Stimulated activated CD8-positive, alpha-beta memory T cell treated with anti-CD3 and anti-CD28 coated beads, Interleukin-2, amount 100 ng/mL, for 48 hours (primary cell): ENCODE results near the gene KIF13A.
"Not testable (repeated sequence)": the region's sequence is repeated elsewhere in the genome, so short reads cannot be mapped to it uniquely, and the experiment has no call there.

Source experiments
- DNase-seq, 2 donors: peaks; one replicate each; pipeline ENCODE4 v3.0.0-alpha.2; 2020; ENCODE audit warnings: low read depth in 2 of 2

KIF13A gene

GRCh38 chr6:17790489-17790888 lies 196.9 kb downstream of the KIF13A start:
- DNase-seq = no peak

GRCh38 chr6:17785094-17785787 lies 202.2 kb downstream of the KIF13A start:
- DNase-seq = no peak

GRCh38 chr6:17780061-17780460 lies 207.4 kb downstream of the KIF13A start:
- DNase-seq = no peak

- DNase-seq = no peak
These were observed 215.8 kb downstream of the KIF13A start for GRCh38 chr6:17771609-17772008.

GRCh38 chr6:17768881-17769280 lies 218.6 kb downstream of the KIF13A start:
- no peak for DNase-seq

GRCh38 chr6:17768388-17768787 lies 219.0 kb downstream of the KIF13A start:
- no peak for DNase-seq

GRCh38 chr6:17762651-17763050 lies 224.8 kb downstream of the KIF13A start:
- DNase-seq = no peak

GRCh38 chr6:17758119-17758518 lies 229.3 kb downstream of the KIF13A start:
- no peak for DNase-seq

- no peak for DNase-seq
These were observed 233.2 kb downstream of the KIF13A start for GRCh38 chr6:17754254-17754653.

GRCh38 chr6:17745324-17745723 lies 242.1 kb downstream of the KIF13A start:
- not testable (repeated sequence) for DNase-seq

GRCh38 chr6:17744757-17745308 lies 242.6 kb downstream of the KIF13A start:
- DNase-seq = not testable (repeated sequence)

- no peak for DNase-seq
These were observed 243.2 kb downstream of the KIF13A start for GRCh38 chr6:17744019-17744756.

- DNase-seq = no peak
These were observed 245.9 kb downstream of the KIF13A start for GRCh38 chr6:17741507-17741906.

GRCh38 chr6:17740559-17741220 lies 246.7 kb downstream of the KIF13A start:
- no peak for DNase-seq

GRCh38 chr6:17737704-17738252 lies 249.7 kb downstream of the KIF13A start:
- no peak for DNase-seq

GRCh38 chr6:17735311-17735710 lies 252.1 kb downstream of the KIF13A start:
- DNase-seq = not testable (repeated sequence)

- DNase-seq = no peak
These were observed 257.2 kb downstream of the KIF13A start for GRCh38 chr6:17730078-17730704.

GRCh38 chr6:17729223-17730077 lies 258.0 kb downstream of the KIF13A start:
- no peak for DNase-seq

- no peak for DNase-seq
These were observed 258.7 kb downstream of the KIF13A start for GRCh38 chr6:17728551-17729222.

GRCh38 chr6:17725083-17725482 lies 262.4 kb downstream of the KIF13A start:
- no peak for DNase-seq
